ENCODE results near the gene PRXL2A. TPM values are rescaled to one million over a fixed set of nuclear protein-coding genes. Genes with fewer than 3 reads are reported as not detected.

Gene PRXL2A
- total and polyA plus RNA-seq, 10 of the 15 experiments (the other 5 are each of a cell fraction or from before 2014, with no cell fraction given), result 2.8 to 15.6 (median 11.1) TPM

DNA sequence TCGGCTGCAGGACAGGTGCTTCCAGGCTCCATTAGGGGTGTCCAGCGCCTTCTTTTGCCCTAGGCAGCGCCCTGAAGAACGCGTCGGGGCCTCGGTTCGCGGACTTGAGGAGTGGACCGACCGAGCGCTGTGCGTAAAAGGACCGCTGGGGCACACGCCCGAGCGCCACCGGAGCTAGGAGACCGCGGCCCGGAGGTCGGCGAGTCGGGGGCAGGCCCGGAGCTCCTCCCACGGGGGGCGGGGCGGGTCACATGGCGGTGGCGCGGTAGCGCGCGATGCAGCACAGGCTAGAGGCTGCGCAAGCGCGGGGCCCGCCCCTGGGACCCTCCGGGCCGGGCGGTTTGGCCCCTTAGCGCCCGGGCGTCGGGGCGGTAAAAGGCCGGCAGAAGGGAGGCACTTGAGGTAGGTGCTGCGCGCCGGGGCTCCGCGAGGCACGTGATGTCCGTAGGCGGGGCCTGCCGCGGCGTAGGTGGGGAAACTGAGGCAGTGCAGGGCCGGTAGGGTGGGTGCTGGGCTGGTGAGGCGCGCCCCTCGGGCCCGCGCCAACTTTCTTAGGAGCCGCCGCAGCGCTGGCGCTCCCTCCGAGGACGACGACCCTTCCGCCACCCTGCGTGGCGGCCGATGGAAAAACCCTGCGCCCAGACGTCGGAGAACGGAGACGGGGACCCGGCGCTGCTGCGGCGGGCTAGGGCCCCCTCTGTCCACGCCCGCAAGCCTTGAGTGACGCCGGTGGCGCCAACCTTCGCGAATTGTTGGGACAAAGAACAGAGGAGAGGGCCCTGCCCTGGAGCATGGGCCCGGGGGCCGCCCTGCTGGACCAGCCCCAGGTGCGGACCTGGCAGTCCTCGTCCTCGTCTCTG, at the start of gene PRXL2A (continued):
- TF ChIP-seq, protein P1, sequence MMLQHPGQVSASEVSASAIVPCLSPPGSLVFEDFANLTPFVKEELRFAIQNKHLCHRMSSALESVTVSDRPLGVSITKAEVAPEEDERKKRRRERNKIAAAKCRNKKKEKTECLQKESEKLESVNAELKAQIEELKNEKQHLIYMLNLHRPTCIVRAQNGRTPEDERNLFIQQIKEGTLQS (IDR thresholded peaks at IDR 0.05; ENCODE audit: borderline replicate concordance, extremely low read depth, low read depth, low read length), result peak; percentile 64; the same call in 1 of the 2 replicates
- TF ChIP-seq MAX (IDR thresholded peaks at IDR 0.05; ENCODE audit: low read depth, low read length), result peak; percentile 22; the same call in 1 of the 2 replicates
- no peak for TF ChIP-seq RUNX3 (IDR thresholded peaks at IDR 0.05; ENCODE audit: low read length)
- TF ChIP-seq, protein P2, sequence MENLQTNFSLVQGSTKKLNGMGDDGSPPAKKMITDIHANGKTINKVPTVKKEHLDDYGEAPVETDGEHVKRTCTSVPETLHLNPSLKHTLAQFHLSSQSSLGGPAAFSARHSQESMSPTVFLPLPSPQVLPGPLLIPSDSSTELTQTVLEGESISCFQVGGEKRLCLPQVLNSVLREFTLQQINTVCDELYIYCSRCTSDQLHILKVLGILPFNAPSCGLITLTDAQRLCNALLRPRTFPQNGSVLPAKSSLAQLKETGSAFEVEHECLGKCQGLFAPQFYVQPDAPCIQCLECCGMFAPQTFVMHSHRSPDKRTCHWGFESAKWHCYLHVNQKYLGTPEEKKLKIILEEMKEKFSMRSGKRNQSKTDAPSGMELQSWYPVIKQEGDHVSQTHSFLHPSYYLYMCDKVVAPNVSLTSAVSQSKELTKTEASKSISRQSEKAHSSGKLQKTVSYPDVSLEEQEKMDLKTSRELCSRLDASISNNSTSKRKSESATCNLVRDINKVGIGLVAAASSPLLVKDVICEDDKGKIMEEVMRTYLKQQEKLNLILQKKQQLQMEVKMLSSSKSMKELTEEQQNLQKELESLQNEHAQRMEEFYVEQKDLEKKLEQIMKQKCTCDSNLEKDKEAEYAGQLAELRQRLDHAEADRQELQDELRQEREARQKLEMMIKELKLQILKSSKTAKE (IDR thresholded peaks at IDR 0.05; ENCODE audit: low read depth, poor library complexity, severe bottlenecking), result no peak
- TF ChIP-seq, protein P3, sequence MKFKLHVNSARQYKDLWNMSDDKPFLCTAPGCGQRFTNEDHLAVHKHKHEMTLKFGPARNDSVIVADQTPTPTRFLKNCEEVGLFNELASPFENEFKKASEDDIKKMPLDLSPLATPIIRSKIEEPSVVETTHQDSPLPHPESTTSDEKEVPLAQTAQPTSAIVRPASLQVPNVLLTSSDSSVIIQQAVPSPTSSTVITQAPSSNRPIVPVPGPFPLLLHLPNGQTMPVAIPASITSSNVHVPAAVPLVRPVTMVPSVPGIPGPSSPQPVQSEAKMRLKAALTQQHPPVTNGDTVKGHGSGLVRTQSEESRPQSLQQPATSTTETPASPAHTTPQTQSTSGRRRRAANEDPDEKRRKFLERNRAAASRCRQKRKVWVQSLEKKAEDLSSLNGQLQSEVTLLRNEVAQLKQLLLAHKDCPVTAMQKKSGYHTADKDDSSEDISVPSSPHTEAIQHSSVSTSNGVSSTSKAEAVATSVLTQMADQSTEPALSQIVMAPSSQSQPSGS (IDR thresholded peaks at IDR 0.05; ENCODE audit: low read length), result no peak
- TF ChIP-seq EED (IDR thresholded peaks at IDR 0.05; ENCODE audit: low read depth), result no peak
- TF ChIP-seq ZZZ3 (IDR thresholded peaks at IDR 0.05; ENCODE audit: control insufficient read depth, insufficient read length, low read depth), result no peak
- TF ChIP-seq TCF7 (IDR thresholded peaks at IDR 0.05; ENCODE audit: borderline replicate concordance), result no peak
- TF ChIP-seq DPF2 (IDR thresholded peaks at IDR 0.05), result 0 out of 2 replicates have a peak, but pooled peaks have one; percentile 49
- no peak for TF ChIP-seq NR2F1 (conservative IDR thresholded peaks at IDR 0.05)
- no peak for TF ChIP-seq FOXM1 (IDR thresholded peaks at IDR 0.05; ENCODE audit: low read depth, low read length)
- no peak for TF ChIP-seq IRF5 (IDR thresholded peaks at IDR 0.05; ENCODE audit: borderline replicate concordance)
- peak; percentile 72 for TF ChIP-seq POLR2A (IDR thresholded peaks at IDR 0.05; ENCODE audit: low read depth, low read length)
- TF ChIP-seq RELA (IDR thresholded peaks at IDR 0.05; ENCODE audit: borderline replicate concordance, partially characterized antibody), result no peak
- TF ChIP-seq EGR1 (IDR thresholded peaks at IDR 0.05; ENCODE audit: borderline replicate concordance in 1 of 2, low read depth in 2 of 2, low read length in 2 of 2), result 0 out of 3 replicates have a peak, but pooled peaks of 1 of the 2 experiments have one; percentile 37
- TF ChIP-seq, protein P4, sequence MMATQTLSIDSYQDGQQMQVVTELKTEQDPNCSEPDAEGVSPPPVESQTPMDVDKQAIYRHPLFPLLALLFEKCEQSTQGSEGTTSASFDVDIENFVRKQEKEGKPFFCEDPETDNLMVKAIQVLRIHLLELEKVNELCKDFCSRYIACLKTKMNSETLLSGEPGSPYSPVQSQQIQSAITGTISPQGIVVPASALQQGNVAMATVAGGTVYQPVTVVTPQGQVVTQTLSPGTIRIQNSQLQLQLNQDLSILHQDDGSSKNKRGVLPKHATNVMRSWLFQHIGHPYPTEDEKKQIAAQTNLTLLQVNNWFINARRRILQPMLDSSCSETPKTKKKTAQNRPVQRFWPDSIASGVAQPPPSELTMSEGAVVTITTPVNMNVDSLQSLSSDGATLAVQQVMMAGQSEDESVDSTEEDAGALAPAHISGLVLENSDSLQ (IDR thresholded peaks at IDR 0.05), result peak; percentile 36
- peak in 1 of 2 experiments; percentile 85; a peak in 2 of 4 replicates for TF ChIP-seq BHLHE40 (IDR thresholded peaks at IDR 0.05; ENCODE audit: borderline replicate concordance in 1 of 2, low read depth in 2 of 2, low read length in 1 of 2)
- TF ChIP-seq ZNF687 (IDR thresholded peaks at IDR 0.05), result no peak

All from GM12878 (cell line).